GM23248 (cell line): Measurements from ENCODE around the gene PLCL2. TPM values are rescaled to one million over a fixed set of nuclear protein-coding genes. Genes with fewer than 3 reads are reported as not detected.

Experiments
- DNase-seq: peaks from one replicate; pipeline ENCODE4 v3.0.0-alpha.2; 2015
- H2AFZ ChIP-seq: fragments of 200-600 bp; sonication (generic); 2 replicates; pipeline ENCODE4 v1.6.1; 2016; ENCODE audit warnings: antibody characterized with exemption
- H3F3A ChIP-seq: fragments of 200-600 bp; sonication (generic); 2 replicates; pipeline ENCODE4 v1.6.1; 2016; ENCODE audit warnings: mild to moderate bottlenecking, antibody characterized with exemption, mixed run types; ENCODE audit not compliant: insufficient read depth
- H3K27ac ChIP-seq: fragments of 200-600 bp; sonication (generic); 2 replicates; pipeline ENCODE4 v1.5.1; 2016; ENCODE audit warnings: mild to moderate bottlenecking
- H3K27me3 ChIP-seq: fragments of 200-600 bp; sonication (generic); replicated peaks from 2 replicates; pipeline ENCODE4 v1.6.1; 2016; ENCODE audit warnings: mild to moderate bottlenecking; ENCODE audit not compliant: insufficient read depth
- H3K36me3 ChIP-seq: fragments of 200-600 bp; sonication (generic); 2 replicates; pipeline ENCODE4 v1.6.1; 2016; ENCODE audit warnings: low read depth, mild to moderate bottlenecking
- H3K4me1 ChIP-seq: fragments of 200-600 bp; sonication (generic); 2 replicates; pipeline ENCODE4 v1.6.1; 2016; ENCODE audit warnings: mild to moderate bottlenecking; ENCODE audit not compliant: insufficient read depth
- H3K4me2 ChIP-seq: fragments of 200-600 bp; sonication (generic); one replicate; pipeline ENCODE4 v1.6.1; 2016; ENCODE audit warnings: mild to moderate bottlenecking; ENCODE audit not compliant: unreplicated experiment
- H3K4me3 ChIP-seq: fragments of 200-600 bp; sonication (generic); 2 replicates; pipeline ENCODE4 v1.5.1; 2016; ENCODE audit warnings: mild to moderate bottlenecking
- H3K79me2 ChIP-seq: fragments of 200-600 bp; sonication (generic); 2 replicates; pipeline ENCODE4 v1.6.1; 2016; ENCODE audit warnings: mild to moderate bottlenecking; ENCODE audit not compliant: insufficient read depth
- H3K9ac ChIP-seq: fragments of 200-600 bp; sonication (generic); 2 replicates; pipeline ENCODE4 v1.6.1; 2016; ENCODE audit warnings: mild to moderate bottlenecking
- H3K9me2 ChIP-seq: fragments of 200-600 bp; sonication (generic); 2 replicates; pipeline ENCODE4 v1.6.1; 2016; ENCODE audit warnings: mixed run types, mild to moderate bottlenecking, moderate library complexity; ENCODE audit not compliant: insufficient read depth
- H3K9me3 ChIP-seq: fragments of 200-600 bp; sonication (generic); one replicate; pipeline ENCODE4 v1.6.1; 2017; ENCODE audit warnings: low read depth
- H4K20me1 ChIP-seq: fragments of 200-600 bp; sonication (generic); 2 replicates; pipeline ENCODE4 v1.6.0; 2016; ENCODE audit not compliant: insufficient read depth
- EZH2 ChIP-seq: fragments of 200-600 bp; sonication (generic); IDR thresholded peaks from 2 replicates; pipeline ENCODE4 v1.6.1; 2018; ENCODE audit warnings: antibody characterized with exemption, mild to moderate bottlenecking; ENCODE audit not compliant: insufficient read depth, poor library complexity, severe bottlenecking
- EZH2phosphoT487 ChIP-seq: fragments of 200-600 bp; sonication (generic); IDR thresholded peaks from 2 replicates; pipeline ENCODE4 v1.6.1; 2018; ENCODE audit warnings: antibody characterized with exemption, moderate library complexity, mild to moderate bottlenecking, low read depth; ENCODE audit not compliant: insufficient read depth
- whole genome bisulfite sequencing, 2 experiments: methylation state at CpG; one replicate each; pipeline ENCODE4 v1.1.6; 2015 to 2017; ENCODE audit warnings: low lambda C conversion rate in 2 of 2, low coverage in 1 of 2; ENCODE audit errors: missing lambda C conversion rate in 2 of 2; 5-methylcytosine and 5-hydroxymethylcytosine counted together
- in situ Hi-C: fragments of 300-500 bp; cut with MboI; formaldehyde crosslinking; loops from 2 replicates; pipeline ENCODE4 v1.15.0; 2020
- polyA plus RNA-seq: library from polyadenylated mRNA; unstranded; fragments of >200 nt; fragmentation: Nextera tagmentation; extraction: Ambion mirVana; gene quantifications from 2 replicates; pipeline ENCODE4 v1.2.1, GENCODE V29; 2016
- total RNA-seq: library from RNA; depleted of rRNA; stranded (reverse); fragments of >200 nt; shearing (Covaris generic); gene quantifications from 2 replicates; pipeline ENCODE4 v1.2.3, GENCODE V29; 2014

PLCL2 gene
- total and polyA plus RNA-seq, 2 experiments from 2014 or later, result 1.4 to 5.1 TPM

GRCh38 chr3:17035966-17036365 is 151.2 kb downstream of the PLCL2 start:
- 94 to 95% methylated on average over 6 of the region's 6 CpGs for WGBS, 2 experiments
- in situ Hi-C loops, result loop anchor here (10.0 to 25.0 kb wide), 2 partner anchors 431 to 749 kb away; partner anchors contain the start of gene DAZL
- TF ChIP-seq EZH2 (no peak), EZH2phosphoT487 (no peak)
- Histone ChIP-seq H4K20me1 (no peaks in the 10 kb centered on the region), H3K27ac (no peak overlapping the region), H3K4me3 (no peak overlapping the region), H3K9me2 (no peaks in the 10 kb centered on the region), H3K9me3 (no peaks in the 10 kb centered on the region), H3K36me3 (no peaks in the 10 kb centered on the region), H2AFZ (no peak overlapping the region), H3F3A (peaks cover 24% of the 10 kb centered on the region), H3K9ac (no peak overlapping the region), H3K79me2 (no peaks in the 10 kb centered on the region), H3K4me2 (no peak overlapping the region), H3K4me1 (peaks cover 36% of the 10 kb centered on the region), H3K27me3 (no peaks in the 10 kb centered on the region)
- DNase-seq, result no peak

- H3K9me2 ChIP-seq, result no peaks in the 10 kb centered on the region
- H3K9me3 ChIP-seq, result no peaks in the 10 kb centered on the region
- H3K36me3 ChIP-seq, result no peaks in the 10 kb centered on the region
- H3F3A ChIP-seq, result peaks cover 24% of the 10 kb centered on the region
- no peak for DNase-seq
- no peaks in the 10 kb centered on the region for H4K20me1 ChIP-seq
- WGBS, 2 experiments, result 96 to 100% methylated on average over 3 of the region's 3 CpGs
- no peak overlapping the region for H2AFZ ChIP-seq
- TF ChIP-seq EZH2phosphoT487 (no peak), EZH2 (no peak)
- no peaks in the 10 kb centered on the region for H3K79me2 ChIP-seq
- H3K27ac ChIP-seq, result no peak overlapping the region
- no peak overlapping the region for H3K4me3 ChIP-seq
- no peak overlapping the region for H3K4me2 ChIP-seq
- H3K9ac ChIP-seq, result no peak overlapping the region
- in situ Hi-C loops, result loop anchor here (10.0 to 25.0 kb wide), 2 partner anchors 433 to 751 kb away; partner anchors contain the start of gene DAZL
- peaks cover 35% of the 10 kb centered on the region for H3K4me1 ChIP-seq
- no peaks in the 10 kb centered on the region for H3K27me3 ChIP-seq
Observed at GRCh38 chr3:17038141-17038540, 153.4 kb downstream of the PLCL2 start.

- in situ Hi-C loops, result loop anchor here (10.0 to 25.0 kb wide), 2 partner anchors 434 to 752 kb away; partner anchors contain the start of gene DAZL
- DNase-seq, result peak; percentile 4
- H3K9me2 ChIP-seq, result no peaks in the 10 kb centered on the region
Observed at GRCh38 chr3:17038900-17039553, 154.3 kb downstream of the PLCL2 start.

GRCh38 chr3:17039594-17039993 is 154.8 kb downstream of the PLCL2 start:
- H4K20me1 ChIP-seq, result no peaks in the 10 kb centered on the region
- H3K27ac ChIP-seq, result peak overlapping the region; percentile 46
- peaks cover 24% of the 10 kb centered on the region for H3F3A ChIP-seq
- H3K4me2 ChIP-seq, result peak overlapping the region; percentile 39
- H3K36me3 ChIP-seq, result no peaks in the 10 kb centered on the region
- H3K9me3 ChIP-seq, result no peaks in the 10 kb centered on the region
- no peak overlapping the region for H3K9ac ChIP-seq
- 0% methylated on average over 2 of the region's 2 CpGs for WGBS, 2 experiments
- in situ Hi-C loops, result loop anchor here (10.0 to 25.0 kb wide), 2 partner anchors 435 to 752 kb away; partner anchors contain the start of gene DAZL
- H3K4me3 ChIP-seq, result no peak overlapping the region
- H3K79me2 ChIP-seq, result no peaks in the 10 kb centered on the region
- no peak overlapping the region for H2AFZ ChIP-seq
- H3K27me3 ChIP-seq, result no peaks in the 10 kb centered on the region
- TF ChIP-seq EZH2 (no peak), EZH2phosphoT487 (no peak)
- DNase-seq, result peak; percentile 88
- H3K9me2 ChIP-seq, result no peaks in the 10 kb centered on the region
- peaks cover 27% of the 10 kb centered on the region for H3K4me1 ChIP-seq

More at GRCh38 chr3:17038900-17039553, 154.3 kb downstream of the PLCL2 start:
- peaks cover 27% of the 10 kb centered on the region for H3K4me1 ChIP-seq
- TF ChIP-seq EZH2 (no peak), EZH2phosphoT487 (no peak)
- H3K4me2 ChIP-seq, result no peak overlapping the region
- H3K79me2 ChIP-seq, result no peaks in the 10 kb centered on the region
- 94 to 96% methylated on average over 1 of the region's 1 CpG for WGBS, 2 experiments
- H3K9me3 ChIP-seq, result no peaks in the 10 kb centered on the region
- H3K27me3 ChIP-seq, result no peaks in the 10 kb centered on the region
- H3K27ac ChIP-seq, result peak overlapping the region; percentile 46
- H3K4me3 ChIP-seq, result no peak overlapping the region
- H3K9ac ChIP-seq, result no peak overlapping the region
- no peaks in the 10 kb centered on the region for H3K36me3 ChIP-seq
- no peak overlapping the region for H2AFZ ChIP-seq
- H4K20me1 ChIP-seq, result no peaks in the 10 kb centered on the region
- peaks cover 24% of the 10 kb centered on the region for H3F3A ChIP-seq
